ENCODE measurements around the gene ILRUN.
"Not testable (repeated sequence)": the region's sequence is repeated elsewhere in the genome, so short reads cannot be mapped to it uniquely, and the experiment has no call there.

ILRUN gene

DNA sequence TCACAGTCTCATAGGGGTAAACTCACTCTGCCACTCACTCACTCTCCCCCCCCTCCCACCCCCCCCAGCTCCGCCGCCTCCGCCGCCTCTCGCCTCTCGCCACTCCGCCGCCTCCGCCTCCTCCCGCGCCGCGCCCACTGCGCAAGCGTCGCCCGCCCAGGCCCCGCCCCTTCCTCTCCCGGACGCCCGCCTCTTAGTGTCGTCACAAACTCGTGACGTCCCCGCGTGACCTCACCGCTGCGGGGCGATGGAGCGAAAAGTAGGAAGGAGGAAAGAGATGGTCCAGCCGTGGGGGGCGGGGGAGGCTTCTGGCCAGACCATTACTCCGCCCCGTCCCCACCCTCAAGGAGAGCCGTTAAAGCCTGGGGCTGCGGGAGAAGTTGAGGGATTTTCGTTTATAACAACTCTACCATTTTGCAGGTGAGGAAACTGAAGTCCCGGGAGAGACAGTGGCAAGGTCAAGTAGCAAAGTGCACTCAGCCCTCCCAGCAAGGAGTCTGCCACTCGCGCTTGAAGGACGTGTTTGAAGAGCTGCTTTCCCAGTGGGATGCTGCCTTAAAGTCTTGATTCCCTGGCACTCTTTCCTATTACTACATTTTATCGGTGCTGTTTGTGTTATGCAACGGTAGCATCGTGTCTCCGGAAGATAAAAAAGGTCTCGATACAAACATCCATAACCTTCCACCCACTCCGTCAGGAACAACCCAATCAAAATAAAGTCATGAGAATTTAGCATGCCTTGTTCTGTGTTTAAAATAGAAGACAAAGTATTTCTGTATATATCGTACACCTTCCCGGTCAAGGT is at the start of gene ILRUN:
TSS of gene ILRUN (minus strand) at position 29 of the 805 bp plus-strand sequence. CDS start 164 bp downstream, outside the sequence.
- peak; percentile 96 for DNase-seq

DNA sequence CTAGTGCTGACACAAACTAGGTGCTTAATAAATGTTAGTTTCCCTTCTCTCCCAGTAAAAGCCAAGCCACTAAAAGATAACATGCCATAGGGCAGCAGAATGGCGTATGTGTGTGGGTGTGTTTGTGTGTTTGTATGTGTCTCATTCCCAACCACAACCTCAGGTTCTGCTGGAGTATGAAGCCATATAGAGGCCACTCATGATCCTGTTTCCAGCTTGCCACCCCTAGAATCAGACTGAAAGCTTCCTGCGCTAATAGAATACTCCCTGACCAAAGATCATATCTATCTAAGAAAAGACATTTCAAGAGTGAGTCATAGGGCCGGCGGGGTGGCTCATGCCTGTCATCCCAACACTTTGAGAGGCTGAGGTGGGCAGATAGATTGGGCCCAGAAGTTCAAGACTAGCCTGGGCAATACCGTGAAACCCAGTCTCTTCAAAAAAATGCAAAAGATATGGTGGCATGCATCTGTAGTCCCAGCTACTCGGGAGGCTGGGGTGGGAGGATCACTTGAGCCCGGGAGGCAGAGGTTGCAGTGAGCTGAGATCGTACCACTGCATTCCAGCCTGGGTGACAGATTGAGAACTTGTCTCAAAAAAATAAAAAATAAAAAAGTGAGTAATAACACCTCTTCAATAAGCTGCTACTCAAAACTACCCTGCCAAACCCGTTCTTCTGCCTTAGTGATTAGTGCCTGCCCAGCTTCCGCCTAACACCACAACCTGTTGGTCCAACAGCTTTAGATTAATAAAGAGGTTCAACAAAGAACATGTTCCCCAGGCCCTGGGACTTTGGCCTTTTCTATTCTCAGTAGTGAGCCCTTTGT is 48.9 kb upstream of the ILRUN start:
- peak; percentile 78 for DNase-seq

DNA sequence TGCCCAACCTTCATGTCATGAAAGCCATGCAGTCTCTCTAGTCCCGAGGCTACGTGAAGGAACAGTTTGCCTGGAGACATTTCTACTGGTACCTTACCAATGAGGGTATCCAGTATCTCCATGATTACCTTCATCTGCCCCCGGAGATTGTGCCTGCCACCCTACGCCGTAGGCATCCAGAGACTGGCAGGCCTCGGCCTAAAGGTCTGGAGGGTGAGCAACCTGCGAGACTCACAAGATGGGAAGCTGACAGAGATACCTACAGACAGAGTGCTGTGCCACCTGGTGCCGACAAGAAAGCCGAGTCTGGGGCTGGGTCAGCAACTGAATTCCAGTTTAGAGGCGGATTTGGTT is 47.7 kb upstream of the ILRUN start:
- not testable (repeated sequence) for DNase-seq

DNA sequence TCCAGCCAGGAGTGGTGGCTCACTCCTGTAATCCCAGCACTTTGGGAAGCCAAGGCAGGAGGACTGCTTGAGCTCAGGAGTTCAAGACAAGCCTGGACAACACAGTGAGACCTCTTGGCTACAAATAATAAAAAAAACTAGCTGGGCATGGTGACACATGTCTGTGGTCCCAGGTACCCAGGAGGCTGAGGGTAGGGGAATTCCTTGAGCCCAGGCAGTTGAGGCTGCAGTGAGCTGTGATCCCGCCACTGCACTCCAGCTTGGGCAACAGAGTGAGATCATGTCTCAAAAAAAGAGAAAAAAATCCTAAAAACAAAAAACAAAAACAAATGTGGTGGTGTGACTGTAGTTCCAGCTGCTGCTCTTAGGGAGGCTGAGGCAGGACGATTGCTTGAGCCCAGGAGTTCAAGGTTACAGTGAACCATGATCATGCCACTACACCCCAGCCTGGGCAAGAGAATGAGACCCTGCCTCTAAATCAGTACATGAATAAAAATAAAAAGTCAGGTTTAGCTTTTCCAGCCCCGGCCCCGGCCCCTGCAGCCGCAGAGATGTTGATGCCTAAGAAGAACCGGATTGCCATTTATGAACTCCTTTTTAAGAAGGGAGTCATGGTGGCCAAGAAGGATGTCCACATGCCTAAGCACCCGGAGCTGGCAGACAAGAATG is 47.2 kb upstream of the ILRUN start:
- no peak for DNase-seq

DNA sequence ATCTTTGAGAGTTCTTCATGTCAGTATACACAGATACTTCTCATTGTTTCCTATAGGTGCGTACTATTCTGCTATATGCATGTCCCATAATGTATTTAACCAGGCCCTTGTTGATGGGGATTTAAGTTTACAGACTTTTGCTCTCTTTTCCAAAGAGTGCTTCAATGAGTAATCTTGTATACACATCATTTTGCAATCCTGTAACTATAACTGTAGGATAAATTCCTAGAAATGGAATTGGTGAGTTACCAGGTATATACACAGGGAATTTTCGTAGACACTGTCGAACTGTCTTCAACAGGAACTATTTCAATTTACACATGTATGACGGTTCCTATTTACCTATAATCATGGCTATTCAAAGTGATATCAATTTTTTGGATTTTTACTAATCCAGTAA is 45.5 kb upstream of the ILRUN start:
- DNase-seq: no peak

DNA sequence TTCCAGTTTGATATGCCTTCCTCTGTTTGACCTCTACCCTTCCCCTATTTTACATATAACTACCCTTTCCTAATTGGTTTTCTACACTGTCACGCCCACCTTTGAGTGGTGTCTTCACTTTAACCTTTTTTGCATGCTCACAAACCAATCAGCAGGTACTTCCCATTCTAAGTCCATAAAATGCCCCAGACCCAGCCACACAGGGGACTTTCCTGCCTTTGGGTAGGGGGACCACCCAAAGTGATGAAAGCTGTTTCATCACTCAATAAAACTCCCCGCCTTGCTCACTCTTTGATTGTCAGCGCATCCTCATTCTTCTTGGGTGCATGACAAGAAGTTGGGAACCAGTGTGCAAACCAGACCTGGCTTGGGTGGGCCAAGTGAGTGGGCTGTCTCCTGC is 40.3 kb upstream of the ILRUN start:
- DNase-seq: no peak

DNA sequence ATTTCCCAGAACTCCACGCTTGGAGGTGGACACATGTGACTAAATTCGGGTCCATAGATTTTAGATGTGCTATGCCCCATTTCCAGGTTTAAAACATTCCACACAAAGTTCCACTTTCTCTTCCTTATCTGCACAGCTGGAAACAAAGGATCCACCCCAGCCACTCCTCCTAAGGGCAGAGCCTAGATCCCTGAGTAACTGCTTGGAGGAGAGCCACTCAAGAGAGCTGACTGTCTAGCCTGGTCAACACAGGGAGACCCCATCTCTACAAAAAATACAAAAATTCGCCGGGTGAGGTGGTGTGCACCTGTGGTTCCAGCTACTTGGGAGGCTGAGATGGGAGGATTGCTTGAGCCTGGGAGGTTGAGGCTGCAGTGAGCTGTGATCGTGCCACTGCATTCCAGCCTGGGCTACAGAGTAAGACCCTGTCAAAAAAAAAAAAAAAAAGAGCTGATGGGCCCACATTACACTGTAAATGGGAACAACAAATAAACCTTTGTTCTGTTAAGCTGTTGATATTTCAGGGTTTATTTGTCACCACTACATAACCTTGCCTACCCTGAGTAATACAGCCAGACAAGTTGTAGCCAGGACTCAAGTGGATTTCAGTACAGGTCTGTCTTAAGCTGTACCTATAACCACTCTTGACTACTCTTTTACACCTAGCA is 35.0 kb upstream of the ILRUN start:
- DNase-seq: no peak

DNA sequence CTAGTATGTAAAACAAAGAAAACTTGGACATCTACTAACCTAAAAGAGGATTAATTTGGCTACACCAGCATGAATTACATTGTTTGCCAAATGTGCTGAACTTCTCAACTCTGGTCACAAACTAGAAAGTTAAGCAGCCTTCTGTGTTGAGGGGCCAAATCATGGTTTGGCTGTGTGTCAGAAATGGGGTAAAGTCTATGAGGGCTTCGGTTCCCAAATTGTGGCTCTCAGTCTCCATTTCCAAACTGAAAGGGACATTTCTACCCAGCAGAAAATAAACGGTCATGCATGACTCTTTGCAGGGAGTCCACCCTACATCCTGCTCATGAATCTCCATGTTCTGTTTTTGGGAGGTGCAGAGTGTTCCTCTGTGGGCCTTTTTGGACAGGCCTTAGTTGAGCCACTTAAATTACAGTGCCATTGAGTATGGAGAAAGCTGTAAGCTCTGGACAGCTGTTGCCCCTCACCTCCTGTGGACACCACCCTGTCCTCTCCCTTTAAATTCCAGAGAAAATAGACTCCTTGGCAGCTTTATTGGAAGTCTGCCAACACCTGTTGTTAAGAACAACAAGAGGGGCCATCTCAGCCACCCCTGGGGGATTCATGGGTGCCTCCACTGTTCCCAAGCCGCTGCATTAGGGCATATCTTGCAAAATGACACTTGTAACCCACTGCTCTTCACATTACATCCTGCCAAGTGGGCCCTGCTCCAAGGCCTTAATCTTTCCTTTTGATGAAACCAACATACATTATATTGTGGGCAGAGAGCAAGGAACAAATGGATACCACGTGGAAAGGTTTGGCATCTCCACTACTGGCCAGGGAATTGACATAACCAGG is 33.3 kb upstream of the ILRUN start:
- no peak for DNase-seq

DNA sequence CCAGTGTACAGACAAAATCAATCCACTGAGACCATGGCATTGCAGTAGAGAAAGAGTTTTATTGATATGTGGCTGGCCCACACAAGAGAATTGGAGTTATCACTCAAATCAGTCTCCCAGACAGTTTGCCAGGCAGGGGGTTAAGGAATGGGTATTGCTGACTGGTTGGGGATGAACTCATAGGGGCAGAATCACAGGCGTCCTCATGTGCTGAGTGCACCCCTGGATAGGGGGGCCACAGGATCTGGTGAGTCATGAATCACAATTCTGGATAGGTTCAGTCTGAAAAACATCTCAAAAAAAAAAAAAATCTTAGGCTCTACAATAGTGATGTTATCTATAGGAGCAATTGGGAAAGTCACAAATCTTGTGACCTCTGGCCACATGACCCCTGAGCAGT is 29.5 kb upstream of the ILRUN start:
- no peak for DNase-seq

DNA sequence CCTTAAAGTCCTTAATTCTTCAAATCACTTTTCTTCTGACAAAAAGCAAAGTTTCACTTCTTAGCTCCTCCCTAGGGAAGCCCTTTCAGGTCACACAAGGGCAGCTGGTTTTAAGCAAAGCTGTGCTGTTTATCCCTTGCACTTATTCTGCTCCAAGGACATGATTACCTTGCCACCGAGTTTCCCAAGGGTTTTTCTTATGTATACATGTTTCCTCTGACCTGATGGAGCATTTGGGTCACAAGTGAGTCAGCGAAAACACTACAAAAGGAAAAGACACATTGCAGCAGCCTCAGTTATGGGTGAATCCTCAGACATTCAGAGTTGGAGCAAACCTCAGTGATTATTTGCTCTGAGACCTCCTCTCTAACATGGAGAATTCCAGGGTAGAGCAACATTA is 26.6 kb upstream of the ILRUN start:
- peak; percentile 33 for DNase-seq

DNA sequence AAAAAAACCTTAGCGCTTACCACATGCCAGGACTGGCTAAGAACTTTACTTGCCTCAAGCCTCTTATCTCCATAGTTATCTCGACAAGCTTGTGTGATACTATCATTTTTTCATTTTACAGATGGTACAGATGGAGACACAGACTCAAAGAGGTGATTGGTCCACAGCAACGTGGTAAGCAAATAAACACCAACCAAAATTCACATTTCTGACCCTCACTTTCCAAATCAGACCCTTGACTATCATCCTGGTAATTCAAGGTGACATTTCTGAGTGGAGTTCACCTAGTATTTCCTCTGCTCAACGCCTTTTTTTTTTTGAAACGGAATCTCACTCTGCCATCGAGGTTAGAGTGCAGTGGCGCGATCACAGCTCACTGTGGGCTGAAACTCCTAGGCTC is 25.9 kb upstream of the ILRUN start:
- DNase-seq: no peak

DNA sequence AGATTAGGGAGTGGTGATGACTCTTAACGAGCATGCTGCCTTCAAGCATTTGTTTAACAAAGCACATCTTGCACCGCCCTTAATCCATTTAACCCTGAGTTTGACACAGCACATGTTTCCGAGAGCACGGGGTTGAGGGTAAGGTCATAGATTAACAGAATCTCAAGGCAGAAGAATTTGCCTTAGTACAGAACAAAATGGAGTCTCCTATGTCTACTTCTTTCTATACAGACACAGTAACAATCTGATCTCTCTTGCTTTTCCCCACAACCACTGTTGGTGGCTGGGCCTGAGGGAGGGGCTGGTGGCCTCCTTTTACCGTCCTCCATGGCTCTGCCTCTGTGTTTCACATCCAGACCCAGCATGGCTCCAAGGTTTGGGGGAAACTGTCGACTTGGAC is 23.6 kb upstream of the ILRUN start:
- DNase-seq: not testable (repeated sequence)

DNA sequence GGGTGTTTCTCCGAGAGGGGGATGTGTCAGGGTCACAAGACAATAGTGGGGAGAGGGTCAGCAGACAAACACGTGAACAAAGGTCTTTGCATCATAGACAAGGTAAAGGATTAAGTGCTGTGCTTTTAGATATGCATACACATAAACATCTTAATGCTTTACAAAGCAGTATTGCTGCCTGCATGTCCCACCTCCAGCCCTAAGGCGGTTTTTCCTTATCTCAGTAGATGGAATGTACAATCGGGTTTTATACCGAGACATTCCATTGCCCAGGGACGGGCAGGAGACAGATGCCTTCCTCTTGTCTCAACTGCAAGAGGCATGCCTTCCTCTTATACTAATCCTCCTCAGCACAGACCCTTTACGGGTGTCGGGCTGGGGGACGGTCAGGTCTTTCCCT is 23.1 kb upstream of the ILRUN start:
- DNase-seq: not testable (repeated sequence)

DNA sequence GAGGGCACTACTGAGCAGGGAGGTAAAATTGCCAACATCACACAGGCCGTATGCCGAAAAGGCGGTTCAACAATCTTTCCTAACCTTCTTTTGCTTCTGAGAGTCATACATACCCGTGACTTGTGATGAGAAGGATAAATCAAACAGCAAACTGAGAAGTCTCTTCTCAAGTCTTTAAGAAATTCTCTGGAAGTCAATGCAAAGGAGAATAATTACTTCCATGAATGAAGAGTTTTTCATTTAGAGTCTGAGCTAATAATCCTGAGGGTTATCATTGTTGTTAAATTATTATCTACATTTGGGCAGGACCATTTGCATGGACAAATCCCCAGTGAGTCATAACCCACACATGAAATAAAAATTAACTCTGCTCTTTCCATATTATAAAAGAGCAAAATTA is 22.4 kb upstream of the ILRUN start:
- DNase-seq: no peak

DNA sequence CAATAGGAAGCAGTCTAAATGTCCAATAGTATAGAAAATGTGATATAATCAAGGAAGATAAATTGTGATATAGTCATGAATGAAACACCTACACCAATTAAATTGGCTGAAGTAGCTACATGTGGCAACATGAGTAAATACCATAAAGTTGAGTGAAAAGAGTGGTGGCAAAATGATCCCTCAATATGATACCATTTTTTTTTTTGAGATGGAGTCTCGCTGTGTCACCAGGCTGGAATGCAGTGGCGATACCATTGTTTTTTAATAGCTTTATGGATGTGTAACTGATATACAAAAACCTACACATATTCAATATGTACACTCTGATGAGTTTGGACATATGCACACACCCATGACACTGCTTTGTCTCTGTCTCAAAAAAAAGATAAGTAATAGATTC is 20.9 kb upstream of the ILRUN start:
- peak; percentile 57 for DNase-seq

DNA sequence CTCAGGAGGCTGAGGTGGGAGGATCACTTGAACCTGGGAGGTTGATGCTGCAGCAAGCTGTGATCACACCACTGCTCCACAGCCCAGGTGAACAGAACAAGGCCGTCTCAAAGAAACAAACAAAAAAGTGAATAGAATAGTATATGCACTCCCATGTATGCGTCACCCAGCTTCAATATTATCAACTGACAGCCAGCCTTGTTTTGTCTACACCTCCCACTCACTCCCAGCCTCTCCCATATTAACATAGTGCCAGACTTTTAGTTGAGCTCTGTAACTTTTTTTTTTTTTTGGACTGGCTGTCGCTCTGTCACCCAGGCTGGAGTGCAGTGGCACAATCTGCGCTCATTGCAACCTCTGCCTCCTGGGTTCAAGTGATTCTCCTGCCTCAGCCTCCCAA is 18.1 kb upstream of the ILRUN start:
- DNase-seq: no peak

DNA sequence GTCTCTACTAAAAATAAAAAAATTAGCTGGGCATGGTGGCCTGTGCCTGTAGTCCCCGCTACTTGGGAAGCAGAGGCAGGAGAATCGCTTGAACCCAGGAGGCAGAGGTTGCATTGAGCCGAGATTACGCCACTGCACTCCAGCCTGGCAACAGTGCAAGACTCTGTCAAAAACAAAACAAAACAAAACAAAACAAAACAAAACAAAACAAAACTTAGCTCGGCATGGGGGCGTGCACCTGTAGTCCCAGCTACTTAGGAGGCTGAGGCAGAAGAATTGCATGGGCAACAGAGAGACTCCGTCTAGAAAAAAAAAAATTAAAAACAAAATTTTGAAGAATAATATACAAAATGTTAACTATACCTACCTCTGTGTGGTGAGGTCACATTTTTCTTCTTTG is 16.3 kb upstream of the ILRUN start:
- not testable (repeated sequence) for DNase-seq

DNA sequence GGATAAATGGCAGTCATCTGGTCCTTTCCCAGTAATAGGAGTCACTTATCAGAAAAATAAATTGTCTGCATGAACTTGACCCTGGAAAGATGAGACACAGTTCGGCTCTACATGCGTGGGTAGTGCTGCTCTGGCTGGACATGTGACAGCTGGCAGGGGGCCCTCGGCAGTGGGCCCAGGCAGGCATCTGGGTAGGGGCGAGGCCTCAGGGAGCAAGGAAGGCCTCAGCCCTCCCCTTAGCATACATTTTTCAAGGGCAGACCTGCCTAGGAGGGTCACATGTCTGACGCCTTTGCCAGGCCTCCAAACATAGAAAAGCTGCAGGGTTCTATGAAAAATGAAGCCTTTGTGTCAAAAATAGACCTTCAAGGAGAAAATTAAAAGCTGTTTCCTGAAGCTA is 12.8 kb upstream of the ILRUN start:
- DNase-seq: peak; percentile 19

DNA sequence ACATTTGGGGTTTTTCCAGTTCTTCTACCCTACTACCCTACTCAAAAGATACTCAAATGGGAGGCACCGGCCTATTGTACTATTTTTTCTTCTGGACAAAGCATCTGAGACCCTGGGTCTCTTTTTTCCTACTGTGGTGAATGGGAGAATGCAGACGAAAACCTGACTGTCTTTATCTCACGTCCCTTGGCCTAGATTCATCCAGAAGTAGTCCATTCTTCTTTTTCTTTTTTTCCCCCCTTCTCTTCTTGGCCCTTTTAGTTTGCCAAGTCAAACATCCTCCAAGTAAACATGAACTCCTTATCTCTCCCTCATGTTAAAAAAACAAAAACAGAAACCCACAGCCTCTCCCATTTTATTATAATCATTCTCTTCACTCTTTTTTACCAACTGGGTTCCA is 8.7 kb upstream of the ILRUN start:
- DNase-seq: no peak

DNA sequence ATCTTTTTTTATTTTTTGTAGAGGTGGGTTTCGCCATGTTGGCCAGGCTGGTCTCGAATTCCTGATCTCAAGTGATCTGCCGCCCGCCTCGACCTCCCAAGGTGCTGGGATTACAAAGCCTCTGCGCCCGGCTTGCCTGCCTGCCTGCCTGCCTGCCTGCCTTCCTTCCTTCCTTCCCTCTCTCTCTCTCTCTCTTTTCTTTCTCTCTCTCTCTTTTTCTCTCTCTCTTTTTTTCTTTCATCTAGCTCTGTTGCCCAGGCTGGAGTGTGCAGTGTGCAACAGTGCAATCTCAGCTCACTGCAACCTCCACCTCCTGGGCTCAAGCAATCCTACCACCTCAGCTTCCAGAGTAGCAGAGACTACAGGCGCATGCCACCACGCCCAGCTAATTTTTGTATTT is 4.6 kb upstream of the ILRUN start:
- no peak for DNase-seq

DNA sequence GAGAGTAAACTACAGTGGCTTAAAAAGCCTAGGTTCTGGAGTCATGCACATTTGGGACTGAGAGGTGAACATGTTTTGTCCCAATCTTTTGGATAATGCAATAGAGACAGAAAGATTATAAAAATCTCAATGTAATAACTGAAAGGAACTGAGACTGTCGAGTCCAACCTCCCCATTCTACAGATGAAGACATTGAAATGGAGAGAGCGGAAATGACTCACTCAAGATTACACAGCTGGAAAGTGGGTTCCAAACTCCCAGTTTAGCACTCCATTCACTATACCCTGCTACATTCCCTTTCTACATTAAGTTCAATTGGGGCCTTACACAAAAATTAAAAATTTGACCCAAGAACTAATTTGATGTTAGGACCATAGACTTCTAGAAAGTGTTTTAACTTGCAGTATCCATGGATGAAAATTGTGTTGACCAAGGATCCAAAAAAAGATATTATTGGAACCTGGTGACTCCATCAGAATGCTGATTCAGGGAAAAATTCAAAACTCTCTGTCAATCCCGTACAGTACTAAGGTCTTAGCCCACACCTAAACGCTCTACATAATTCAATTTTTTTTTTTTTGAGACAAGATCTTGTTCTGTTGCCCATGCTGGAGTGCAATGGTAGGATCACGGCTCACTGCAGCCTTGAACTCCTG is 1.5 kb upstream of the ILRUN start:
- no peak for DNase-seq

DNA sequence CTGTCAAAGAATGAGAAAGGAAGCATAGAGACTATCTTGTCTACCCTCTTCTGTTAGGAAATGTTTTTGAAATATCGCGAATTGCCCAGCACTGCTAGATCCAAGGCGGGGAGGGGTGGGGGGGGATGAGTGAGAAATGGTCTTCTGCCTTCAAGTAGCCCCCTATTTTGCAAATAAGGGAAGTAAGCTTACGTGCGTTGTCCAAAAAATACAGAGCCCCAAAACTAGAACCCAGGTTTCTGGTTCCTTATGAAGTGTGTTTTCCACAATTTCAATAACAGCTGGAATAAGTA is 923 bp upstream of the ILRUN start:
- DNase-seq: no peak
